ENCODE data around the gene CFAP46.

The CFAP46 gene

DNA sequence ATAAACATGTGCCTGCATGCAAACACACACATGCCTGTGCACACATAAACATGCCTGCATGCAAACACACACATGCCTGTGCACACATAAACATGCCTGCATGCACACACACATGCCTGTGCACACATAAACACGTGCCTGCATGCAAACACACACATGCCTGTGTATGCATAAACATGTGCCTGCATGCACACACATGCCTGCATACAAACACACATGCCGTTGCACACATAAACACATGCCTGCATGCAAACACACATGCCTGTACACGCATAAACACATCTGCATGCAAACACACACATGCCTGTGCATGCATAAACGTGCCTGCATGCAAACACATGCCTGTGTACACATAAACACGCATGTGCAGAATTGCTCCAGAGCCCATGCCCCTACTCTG lies 178.8 kb downstream of the CFAP46 start:
- DNase-seq = no peak
- Histone ChIP-seq H3K27me3 (ENCODE audit: insufficient read depth, low read depth, severe bottlenecking) (no peaks in the 10 kb centered on the region), H3K27ac (no peak overlapping the region), H3K4me3 (ENCODE audit: low read depth, low read length) (no peak overlapping the region), H3K36me3 (no peaks in the 10 kb centered on the region), H3K9me3 (ENCODE audit: severe bottlenecking) (peaks cover 2% of the 10 kb centered on the region)
- no peak for TF ChIP-seq CTCF (IDR thresholded peaks at IDR 0.05; ENCODE audit: low read depth, low read length)

GRCh38 chr10:132762267-132762666 lies 180.1 kb downstream of the CFAP46 start:
- H3K27ac ChIP-seq = no peak overlapping the region
- H3K27me3 ChIP-seq (ENCODE audit: insufficient read depth, low read depth, severe bottlenecking) = no peaks in the 10 kb centered on the region
- H3K4me3 ChIP-seq (ENCODE audit: low read depth, low read length) = no peak overlapping the region
- peaks cover 2% of the 10 kb centered on the region for H3K9me3 ChIP-seq (ENCODE audit: severe bottlenecking)
- DNase-seq = no peak
- TF ChIP-seq CTCF (IDR thresholded peaks at IDR 0.05; ENCODE audit: low read depth, low read length) = no peak
- H3K36me3 ChIP-seq = no peaks in the 10 kb centered on the region

GRCh38 chr10:132761395-132762060 lies 180.8 kb downstream of the CFAP46 start:
- no peaks in the 10 kb centered on the region for H3K36me3 ChIP-seq
- H3K9me3 ChIP-seq (ENCODE audit: severe bottlenecking) = peaks cover 2% of the 10 kb centered on the region
- no peak overlapping the region for H3K27ac ChIP-seq
- no peaks in the 10 kb centered on the region for H3K27me3 ChIP-seq (ENCODE audit: insufficient read depth, low read depth, severe bottlenecking)
- DNase-seq = no peak
- no peak for TF ChIP-seq CTCF (IDR thresholded peaks at IDR 0.05; ENCODE audit: low read depth, low read length)
- H3K4me3 ChIP-seq (ENCODE audit: low read depth, low read length) = no peak overlapping the region

DNA sequence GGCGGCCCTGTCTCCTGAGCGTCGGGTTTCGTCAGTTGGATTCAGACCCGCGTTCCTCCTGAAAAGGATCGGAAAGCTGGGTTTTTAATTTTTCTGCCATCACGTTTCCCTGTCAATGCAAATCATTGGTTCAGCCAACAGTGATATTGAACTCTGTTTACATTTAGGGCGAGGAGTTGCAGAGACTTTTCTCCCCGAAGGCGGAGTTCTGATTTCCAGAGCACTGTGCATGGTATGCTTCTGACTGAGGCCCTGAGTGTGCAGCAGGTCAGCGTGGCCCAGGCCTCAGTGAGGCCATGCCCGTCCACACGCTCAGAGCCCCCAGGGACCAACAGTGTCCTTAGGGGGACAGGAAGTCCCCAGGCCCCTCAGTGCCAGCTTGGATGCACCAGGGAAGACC lies 183.5 kb downstream of the CFAP46 start:
- Histone ChIP-seq H3K36me3 (no peaks in the 10 kb centered on the region), H3K4me3 (ENCODE audit: low read depth, low read length) (no peak overlapping the region), H3K27ac (no peak overlapping the region), H3K27me3 (ENCODE audit: insufficient read depth, low read depth, severe bottlenecking) (no peaks in the 10 kb centered on the region), H3K9me3 (ENCODE audit: severe bottlenecking) (peaks cover 2% of the 10 kb centered on the region)
- DNase-seq = no peak
- no peak for TF ChIP-seq CTCF (IDR thresholded peaks at IDR 0.05; ENCODE audit: low read depth, low read length)
